ENCODE data around the gene RSRC1. TPM values are rescaled to one million over a fixed set of nuclear protein-coding genes. Genes with fewer than 3 reads are reported as not detected.

RSRC1 gene
- total RNA-seq, 2 experiments from 2014 or later = 76.3 to 78.1 TPM

- H3K36me3 ChIP-seq (ENCODE audit: insufficient read depth, low read length) = no peaks in the 10 kb centered on the region
- H3K9me2 ChIP-seq (ENCODE audit: insufficient read depth, low read length) = no peaks in the 10 kb centered on the region
- no peak overlapping the region for H3K27ac ChIP-seq (ENCODE audit: low read depth, low read length, poor library complexity, severe bottlenecking)
- ChIA-PET CTCF (ENCODE audit: unreplicated experiment) (no interaction called here), POLR2A (no interaction called here)
- H3K4me2 ChIP-seq (ENCODE audit: low read length) = no peak overlapping the region
- H3K9me3 ChIP-seq (ENCODE audit: low read length) = no peaks in the 10 kb centered on the region
- TF ChIP-seq EZH2phosphoT487 (IDR thresholded peaks at IDR 0.05; ENCODE audit: borderline replicate concordance, low read depth, low read length) (no peak), CTCF (conservative IDR thresholded peaks at IDR 0.05; ENCODE audit: low read length) (no peak)
- BruUV-seq (replicated peaks) = no TSS peak
- no peak for DNase-seq (ENCODE audit: low spot score)
- no peaks in the 10 kb centered on the region for H3K79me2 ChIP-seq (ENCODE audit: insufficient read depth, low read depth, low read length)
- no peaks in the 10 kb centered on the region for H3K4me1 ChIP-seq (ENCODE audit: insufficient read depth, low read length, poor library complexity, severe bottlenecking)
- no peak overlapping the region for H2AFZ ChIP-seq (ENCODE audit: low read length)
- no peak overlapping the region for H3K4me3 ChIP-seq (ENCODE audit: low read depth, low read length, poor library complexity, severe bottlenecking)
- intact Hi-C loops (cut with micrococcal nuclease; ENCODE audit: unreplicated experiment) = no loop called here
- H4K20me1 ChIP-seq (ENCODE audit: insufficient read depth, low read length) = no peaks in the 10 kb centered on the region
These were observed 35.3 kb upstream of the RSRC1 start for GRCh38 chr3:158074591-158074990.

- DNase-seq (ENCODE audit: low spot score) = no peak
- H3K9me2 ChIP-seq (ENCODE audit: insufficient read depth, low read length) = no peaks in the 10 kb centered on the region
- CTCF ChIA-PET (ENCODE audit: unreplicated experiment) = no interaction called here
- no peak overlapping the region for H3K27ac ChIP-seq (ENCODE audit: low read depth, low read length, poor library complexity, severe bottlenecking)
- intact Hi-C loops (cut with micrococcal nuclease; ENCODE audit: unreplicated experiment) = no loop called here
- H2AFZ ChIP-seq (ENCODE audit: low read length) = no peak overlapping the region
- H3K4me1 ChIP-seq (ENCODE audit: insufficient read depth, low read length, poor library complexity, severe bottlenecking) = no peaks in the 10 kb centered on the region
- H3K79me2 ChIP-seq (ENCODE audit: insufficient read depth, low read depth, low read length) = no peaks in the 10 kb centered on the region
- BruUV-seq (replicated peaks) = no TSS peak
- no peak overlapping the region for H3K4me3 ChIP-seq (ENCODE audit: low read depth, low read length, poor library complexity, severe bottlenecking)
- H3K9me3 ChIP-seq (ENCODE audit: low read length) = no peaks in the 10 kb centered on the region
- H4K20me1 ChIP-seq (ENCODE audit: insufficient read depth, low read length) = no peaks in the 10 kb centered on the region
- TF ChIP-seq CTCF (conservative IDR thresholded peaks at IDR 0.05; ENCODE audit: low read length) = no peak
- no peak for TF ChIP-seq EZH2phosphoT487 (IDR thresholded peaks at IDR 0.05; ENCODE audit: borderline replicate concordance, low read depth, low read length)
- POLR2A ChIA-PET = interaction anchor here (0.5 kb wide), 1 partner anchor 701 kb away, joined by 3 read pairs; no protein-coding TSS in a partner anchor
- no peak overlapping the region for H3K4me2 ChIP-seq (ENCODE audit: low read length)
- no peaks in the 10 kb centered on the region for H3K36me3 ChIP-seq (ENCODE audit: insufficient read depth, low read length)
These were observed 30.3 kb upstream of the RSRC1 start for GRCh38 chr3:158079599-158079998.

- intact Hi-C loops (cut with micrococcal nuclease; ENCODE audit: unreplicated experiment) = no loop called here
- Histone ChIP-seq H3K4me1 (ENCODE audit: insufficient read depth, low read length, poor library complexity, severe bottlenecking) (no peaks in the 10 kb centered on the region), H3K9me3 (ENCODE audit: low read length) (no peaks in the 10 kb centered on the region), H3K36me3 (ENCODE audit: insufficient read depth, low read length) (no peaks in the 10 kb centered on the region), H2AFZ (ENCODE audit: low read length) (no peak overlapping the region), H3K4me3 (ENCODE audit: low read depth, low read length, poor library complexity, severe bottlenecking) (no peak overlapping the region), H4K20me1 (ENCODE audit: insufficient read depth, low read length) (no peaks in the 10 kb centered on the region), H3K27ac (ENCODE audit: low read depth, low read length, poor library complexity, severe bottlenecking) (no peak overlapping the region), H3K79me2 (ENCODE audit: insufficient read depth, low read depth, low read length) (no peaks in the 10 kb centered on the region), H3K9me2 (ENCODE audit: insufficient read depth, low read length) (no peaks in the 10 kb centered on the region), H3K4me2 (ENCODE audit: low read length) (no peak overlapping the region)
- ChIA-PET CTCF (ENCODE audit: unreplicated experiment) (no interaction called here), POLR2A (interaction anchor here (1.1 kb wide), 1 partner anchor 11 kb away, joined by 3 read pairs; no protein-coding TSS in a partner anchor)
- BruUV-seq (replicated peaks) = no TSS peak
- TF ChIP-seq EZH2phosphoT487 (IDR thresholded peaks at IDR 0.05; ENCODE audit: borderline replicate concordance, low read depth, low read length) (no peak), CTCF (conservative IDR thresholded peaks at IDR 0.05; ENCODE audit: low read length) (no peak)
- DNase-seq (ENCODE audit: low spot score) = no peak
These were observed 25.2 kb upstream of the RSRC1 start for GRCh38 chr3:158084651-158085050.
